IPS-20b (cell line): Measurements from ENCODE around the gene PTP4A2.

ENCODE experiments used
- H3K27ac ChIP-seq: one replicate; pipeline ENCODE4 v1.5.1; 2013; ENCODE audit warnings: low read length
- H3K27me3 ChIP-seq: 2 replicates; pipeline ENCODE4 v1.6.1; 2013; ENCODE audit warnings: mild to moderate bottlenecking, low read length, inconsistent platforms; ENCODE audit not compliant: insufficient read depth
- H3K36me3 ChIP-seq: 2 replicates; pipeline ENCODE4 v1.6.1; 2013; ENCODE audit warnings: low read depth, mild to moderate bottlenecking, inconsistent platforms, low read length, moderate library complexity; ENCODE audit not compliant: insufficient read depth
- H3K4me1 ChIP-seq: 2 replicates; pipeline ENCODE4 v1.6.1; 2013; ENCODE audit warnings: mild to moderate bottlenecking, control low read depth, inconsistent platforms, low read length, moderate library complexity; ENCODE audit not compliant: insufficient read depth
- H3K4me3 ChIP-seq: 2 replicates; pipeline ENCODE4 v1.5.1; 2013; ENCODE audit warnings: mild to moderate bottlenecking, low read length, inconsistent platforms
- H3K9ac ChIP-seq: 2 replicates; pipeline ENCODE4 v1.6.1; 2013; ENCODE audit warnings: low read depth, mild to moderate bottlenecking, inconsistent platforms, low read length, moderate library complexity
- H3K9me3 ChIP-seq: 2 replicates; pipeline ENCODE4 v1.6.1; 2013; ENCODE audit warnings: mild to moderate bottlenecking, low read depth, low read length, inconsistent platforms; ENCODE audit not compliant: insufficient read depth

The PTP4A2 gene

DNA sequence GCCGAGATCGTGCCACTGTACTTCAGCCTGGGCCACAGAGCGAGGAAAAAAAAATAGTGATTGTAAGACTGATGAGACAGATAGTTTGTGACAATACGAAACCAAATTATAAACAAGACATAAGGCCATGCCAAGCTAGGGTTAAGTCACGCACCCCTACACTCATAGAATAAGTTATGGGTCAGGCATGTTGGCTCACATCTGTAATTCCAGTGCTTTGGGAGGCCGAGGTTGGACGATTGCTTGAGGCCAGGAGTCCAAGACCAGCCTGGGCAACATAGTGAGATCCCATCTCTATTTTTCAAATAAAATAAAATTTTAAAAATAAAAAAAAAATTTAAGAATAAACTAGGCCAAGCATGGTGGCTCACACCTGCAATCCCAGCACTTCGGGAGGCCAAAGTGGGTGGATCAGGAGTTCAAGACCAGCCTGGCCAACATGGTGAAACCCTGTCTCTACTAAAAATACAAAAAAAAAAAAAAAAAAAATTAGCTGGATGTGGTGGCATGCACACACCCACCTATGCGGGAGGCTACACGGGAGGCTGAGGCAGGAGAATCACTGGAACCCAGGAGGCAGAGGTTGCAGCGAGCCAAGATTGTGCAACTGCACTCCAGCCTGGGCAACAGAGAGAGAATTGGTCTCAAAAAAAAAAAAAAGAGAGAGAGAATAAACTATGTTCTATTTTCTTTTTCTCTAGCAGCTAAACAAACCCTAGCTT lies 72.3 kb downstream of the PTP4A2 start:
- H3K27ac ChIP-seq = no peak overlapping the region
- no peak overlapping the region for H3K4me3 ChIP-seq
- no peaks in the 10 kb centered on the region for H3K36me3 ChIP-seq
- H3K4me1 ChIP-seq = no peaks in the 10 kb centered on the region
- no peak overlapping the region for H3K9ac ChIP-seq
- H3K27me3 ChIP-seq = no peaks in the 10 kb centered on the region
- no peaks in the 10 kb centered on the region for H3K9me3 ChIP-seq

GRCh38 chr1:31862071-31862470 lies 76.1 kb downstream of the PTP4A2 start:
- Histone ChIP-seq H3K27ac (no peak overlapping the region), H3K9me3 (no peaks in the 10 kb centered on the region), H3K36me3 (no peaks in the 10 kb centered on the region), H3K4me1 (no peaks in the 10 kb centered on the region), H3K27me3 (no peaks in the 10 kb centered on the region), H3K4me3 (no peak overlapping the region), H3K9ac (no peak overlapping the region)

GRCh38 chr1:31861346-31861745 lies 76.8 kb downstream of the PTP4A2 start:
- Histone ChIP-seq H3K9ac (no peak overlapping the region), H3K4me1 (no peaks in the 10 kb centered on the region), H3K4me3 (no peak overlapping the region), H3K27me3 (no peaks in the 10 kb centered on the region), H3K27ac (no peak overlapping the region), H3K9me3 (no peaks in the 10 kb centered on the region), H3K36me3 (no peaks in the 10 kb centered on the region)

DNA sequence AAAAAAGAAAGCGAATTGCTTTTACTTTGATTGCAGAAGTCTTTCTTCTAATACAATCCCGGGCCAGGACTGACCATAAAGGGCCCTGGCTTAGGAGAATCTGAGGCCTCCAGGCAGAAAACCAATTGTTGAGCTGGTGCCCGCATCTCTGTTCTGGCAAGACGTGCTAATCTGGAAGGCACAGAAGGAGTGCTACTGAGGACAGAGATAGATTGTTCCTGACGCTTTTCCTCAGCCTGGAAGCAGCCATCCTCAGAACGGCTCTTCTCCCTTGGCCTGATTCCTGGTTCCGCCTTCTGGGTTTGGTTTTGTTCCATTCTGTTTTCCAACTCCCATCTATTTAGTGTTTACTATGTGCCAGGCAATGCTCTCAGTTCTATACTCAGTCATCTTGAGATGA lies 77.6 kb downstream of the PTP4A2 start:
- Histone ChIP-seq H3K4me3 (no peak overlapping the region), H3K36me3 (no peaks in the 10 kb centered on the region), H3K4me1 (no peaks in the 10 kb centered on the region), H3K9ac (no peak overlapping the region), H3K27ac (no peak overlapping the region), H3K27me3 (no peaks in the 10 kb centered on the region), H3K9me3 (no peaks in the 10 kb centered on the region)

DNA sequence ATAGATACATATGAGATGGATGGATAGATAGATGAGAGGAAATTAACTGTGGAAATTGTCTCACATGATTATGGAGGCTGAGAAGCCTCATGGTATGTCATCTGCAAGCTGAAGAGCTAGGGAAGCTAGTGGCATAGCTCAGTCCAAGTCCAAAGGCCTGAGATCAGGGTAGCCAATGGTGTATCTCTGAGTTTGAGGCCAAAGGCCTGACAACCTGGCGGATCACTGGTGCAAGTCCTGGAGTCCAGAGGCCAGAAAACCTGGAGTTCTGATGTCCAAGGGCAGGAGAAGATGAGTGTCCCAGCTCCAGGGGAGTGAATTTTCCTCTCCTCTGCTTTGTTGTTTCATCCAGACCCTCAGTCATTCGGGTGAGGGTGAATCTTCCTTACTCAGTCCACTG lies 78.4 kb downstream of the PTP4A2 start:
- Histone ChIP-seq H3K27me3 (no peaks in the 10 kb centered on the region), H3K9me3 (no peaks in the 10 kb centered on the region), H3K9ac (no peak overlapping the region), H3K27ac (no peak overlapping the region), H3K36me3 (no peaks in the 10 kb centered on the region), H3K4me3 (no peak overlapping the region), H3K4me1 (no peaks in the 10 kb centered on the region)

DNA sequence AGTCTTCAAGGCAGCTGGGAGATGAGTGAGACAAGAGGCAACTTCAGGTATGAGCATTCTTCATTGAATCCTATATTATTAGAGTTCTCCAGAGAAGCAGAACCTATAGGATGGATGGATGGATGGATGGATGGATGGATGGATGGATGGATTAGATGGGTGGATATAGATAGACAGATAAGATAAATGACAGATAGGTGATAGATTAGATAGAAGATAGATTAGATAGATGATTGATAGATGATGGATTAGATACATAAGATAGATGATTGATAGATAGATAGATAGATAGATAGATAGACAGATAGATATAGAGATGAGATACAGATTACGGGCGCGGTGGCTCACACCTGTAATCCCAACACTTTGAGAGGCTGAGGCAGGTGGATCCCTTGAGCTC lies 79.1 kb downstream of the PTP4A2 start:
- Histone ChIP-seq H3K27me3 (no peaks in the 10 kb centered on the region), H3K4me1 (no peaks in the 10 kb centered on the region), H3K27ac (no peak overlapping the region), H3K4me3 (no peak overlapping the region), H3K9me3 (no peaks in the 10 kb centered on the region), H3K36me3 (no peaks in the 10 kb centered on the region), H3K9ac (no peak overlapping the region)

DNA sequence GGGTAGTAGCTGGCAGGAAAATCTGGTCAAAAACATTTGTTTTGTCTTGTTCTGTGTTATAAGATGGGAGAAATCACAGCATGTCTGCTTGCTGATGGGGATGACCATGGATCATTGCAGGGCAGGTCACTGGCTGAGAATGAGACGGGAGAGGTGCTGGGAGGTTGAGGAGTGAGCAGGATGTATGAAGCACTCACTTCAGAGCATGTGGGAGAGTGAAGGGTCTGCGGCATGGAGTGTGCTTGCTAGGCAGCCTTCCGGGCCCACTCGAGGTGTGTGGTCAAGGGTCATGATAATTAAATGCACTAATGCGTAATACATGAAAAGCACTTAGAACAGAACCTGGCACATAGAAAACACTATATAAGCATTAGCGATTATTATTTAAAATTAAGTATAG lies 80.3 kb downstream of the PTP4A2 start:
- no peaks in the 10 kb centered on the region for H3K9me3 ChIP-seq
- no peaks in the 10 kb centered on the region for H3K4me1 ChIP-seq
- no peaks in the 10 kb centered on the region for H3K36me3 ChIP-seq
- H3K9ac ChIP-seq = no peak overlapping the region
- H3K27me3 ChIP-seq = no peaks in the 10 kb centered on the region
- no peak overlapping the region for H3K27ac ChIP-seq
- H3K4me3 ChIP-seq = no peak overlapping the region
